GM21786 (cell line): Measurements from ENCODE around the gene PSMD8.
"Not testable (repeated sequence)": the region's sequence is repeated elsewhere in the genome, so short reads cannot be mapped to it uniquely, and the experiment has no call there.

Experiments
- ATAC-seq: cut with Tn5 transposase; IDR thresholded peaks from one replicate; pipeline ENCODE4 v1.9.1; 2021; ENCODE audit not compliant: unreplicated experiment

The PSMD8 gene

GRCh38 chr19:38374332-38375097, at the start of gene PSMD8:
TSS of gene PSMD8 (plus strand) at chr19:38374571. CDS start at chr19:38374602, 31 bp downstream.
- peak; percentile 94 for ATAC-seq

DNA sequence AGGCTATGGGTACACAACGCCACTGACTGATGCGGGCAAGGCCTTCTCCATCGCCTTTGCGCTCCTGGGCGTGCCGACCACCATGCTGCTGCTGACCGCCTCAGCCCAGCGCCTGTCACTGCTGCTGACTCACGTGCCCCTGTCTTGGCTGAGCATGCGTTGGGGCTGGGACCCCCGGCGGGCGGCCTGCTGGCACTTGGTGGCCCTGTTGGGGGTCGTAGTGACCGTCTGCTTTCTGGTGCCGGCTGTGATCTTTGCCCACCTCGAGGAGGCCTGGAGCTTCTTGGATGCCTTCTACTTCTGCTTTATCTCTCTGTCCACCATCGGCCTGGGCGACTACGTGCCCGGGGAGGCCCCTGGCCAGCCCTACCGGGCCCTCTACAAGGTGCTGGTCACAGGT, 47.8 kb upstream of the PSMD8 start:
- ATAC-seq, result no peak

DNA sequence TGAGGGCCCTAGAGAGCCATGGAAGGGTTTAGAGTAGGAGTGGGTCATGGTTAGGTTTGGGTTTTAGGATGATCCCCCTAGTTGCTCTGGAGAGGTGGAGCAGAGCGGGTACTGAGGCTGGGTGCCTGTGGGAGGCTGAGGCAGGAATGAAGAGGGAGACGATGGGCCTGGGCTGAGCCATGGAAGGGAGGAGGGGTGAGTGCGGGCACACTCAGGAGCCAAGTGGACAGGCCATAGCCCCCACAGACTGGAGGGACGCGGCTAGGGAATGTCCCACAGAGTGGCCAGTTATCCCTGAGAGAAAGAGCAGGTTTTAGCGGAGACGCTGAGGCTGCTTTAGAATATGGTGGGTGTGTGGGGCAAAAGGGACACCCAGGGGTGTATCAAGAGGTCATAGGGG, 44.7 kb upstream of the PSMD8 start:
- ATAC-seq, result no peak

GRCh38 chr19:38331728-38332127, 42.6 kb upstream of the PSMD8 start:
- ATAC-seq, result no peak

DNA sequence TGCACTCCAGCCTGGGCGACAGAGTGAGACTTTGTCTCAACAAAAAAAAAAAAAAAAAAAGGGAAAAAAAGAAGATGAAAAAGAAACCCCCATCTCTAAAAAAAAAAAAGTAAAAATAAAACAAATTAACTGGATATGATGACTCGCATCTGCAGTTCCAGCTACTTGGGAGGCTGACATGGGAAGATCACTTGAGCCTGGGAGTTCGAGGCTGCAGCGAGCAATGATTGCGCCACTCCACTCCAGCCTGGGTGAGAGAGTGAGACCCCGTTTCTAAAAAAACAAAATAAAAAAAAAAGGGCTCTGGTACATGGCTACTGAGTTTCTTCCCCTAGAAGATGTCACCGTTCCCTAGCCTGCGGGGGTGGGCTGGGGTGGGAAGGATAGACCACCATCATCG, 41.1 kb upstream of the PSMD8 start:
- no peak for ATAC-seq

DNA sequence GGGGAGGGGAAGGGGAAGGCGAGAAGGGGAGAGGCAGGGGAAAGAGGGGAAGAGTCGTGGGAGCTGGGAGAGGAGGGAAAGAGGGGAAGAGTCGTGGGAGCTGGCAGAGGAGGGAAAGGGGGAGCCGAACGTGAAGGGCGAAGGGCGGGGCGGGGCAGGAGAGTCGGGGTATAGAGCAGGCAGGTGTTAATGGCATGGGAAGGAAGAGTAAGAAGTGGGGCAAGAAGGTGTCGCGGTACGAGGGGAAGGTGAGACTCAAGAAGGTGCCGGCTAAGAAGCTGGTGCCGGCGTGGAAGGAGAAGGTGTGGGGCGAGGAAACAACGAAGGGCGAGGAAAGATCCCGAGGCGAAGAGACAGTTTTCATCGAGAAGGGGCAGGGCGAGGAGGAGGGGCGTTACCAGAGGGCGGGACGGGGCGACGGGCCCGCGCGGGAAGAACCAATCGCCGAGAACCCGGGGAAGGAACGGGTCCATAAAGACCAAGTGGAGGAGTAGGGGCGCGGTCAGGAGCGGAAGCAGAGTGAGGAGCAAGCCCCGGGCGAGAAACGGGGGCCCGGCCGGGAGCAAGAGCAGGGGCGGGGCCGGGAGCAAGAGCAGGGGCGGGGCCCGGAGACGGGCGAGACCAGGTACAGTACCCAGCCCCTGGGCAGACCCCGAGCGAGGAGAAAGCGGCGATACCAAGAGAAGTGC, 38.3 kb upstream of the PSMD8 start:
- peak; percentile 59 for ATAC-seq

- peak; percentile 44 for ATAC-seq
These were observed 37.6 kb upstream of the PSMD8 start for GRCh38 chr19:38336638-38337359.

DNA sequence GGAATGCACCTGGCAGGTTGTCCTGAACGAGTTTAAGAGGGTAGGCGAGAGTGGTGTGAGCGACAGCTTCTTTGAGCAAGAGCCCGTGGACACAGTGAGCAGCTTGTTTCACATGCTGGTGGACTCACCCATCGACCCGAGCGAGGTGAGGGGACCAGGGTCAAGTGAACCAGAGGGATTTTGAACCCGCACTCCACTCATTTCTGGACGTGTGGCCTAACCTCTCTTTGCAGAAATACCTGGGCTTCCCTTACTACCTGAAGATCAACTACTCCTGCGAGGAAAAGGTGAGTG, 37.1 kb upstream of the PSMD8 start:
- ATAC-seq, result no peak

DNA sequence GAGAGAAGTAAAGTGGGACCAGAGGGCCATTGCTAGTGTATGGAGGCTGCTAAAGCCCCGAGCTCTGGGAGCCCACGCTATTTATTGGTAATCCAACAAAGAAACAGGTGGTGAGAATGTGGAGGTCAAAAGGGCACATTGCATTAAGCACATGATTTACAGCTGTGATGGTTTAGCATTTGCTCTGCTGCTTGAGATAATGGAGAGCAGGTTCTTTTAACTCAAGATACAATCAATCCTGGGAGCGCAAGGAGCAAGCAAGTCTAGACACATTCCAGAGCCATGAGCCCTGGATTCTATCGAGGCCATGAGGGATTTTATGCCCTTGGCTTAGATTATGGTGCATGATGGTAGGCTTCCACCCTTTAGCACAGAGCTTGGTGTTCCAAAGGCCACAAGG, 35.4 kb upstream of the PSMD8 start:
- not testable (repeated sequence) for ATAC-seq

GRCh38 chr19:38340927-38341326, 33.4 kb upstream of the PSMD8 start:
- ATAC-seq, result no peak

GRCh38 chr19:38346837-38347236, 27.5 kb upstream of the PSMD8 start:
- no peak for ATAC-seq

DNA sequence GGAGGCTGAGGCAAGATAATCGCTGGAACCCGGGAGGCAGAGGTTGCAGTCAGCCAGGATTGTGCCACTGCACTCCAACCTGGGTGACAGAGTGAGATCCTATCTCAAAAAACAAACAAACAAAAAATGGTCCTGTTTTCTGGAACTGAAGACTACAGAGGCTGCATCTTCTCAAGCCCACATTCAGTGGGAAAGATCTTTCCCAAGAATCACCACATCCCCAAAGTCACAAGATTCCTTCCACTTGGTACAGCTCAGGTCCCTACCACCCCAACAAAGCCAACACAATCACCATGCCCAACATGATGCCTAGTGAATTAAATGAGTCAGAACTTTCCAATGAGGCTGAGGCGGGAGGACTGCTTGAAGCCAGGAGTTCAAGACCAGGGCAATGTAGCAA, 23.5 kb upstream of the PSMD8 start:
- no peak for ATAC-seq

- no peak for ATAC-seq
These were observed 22.4 kb upstream of the PSMD8 start for GRCh38 chr19:38351865-38352395.

- no peak for ATAC-seq
These were observed 21.8 kb upstream of the PSMD8 start for GRCh38 chr19:38352611-38353010.

DNA sequence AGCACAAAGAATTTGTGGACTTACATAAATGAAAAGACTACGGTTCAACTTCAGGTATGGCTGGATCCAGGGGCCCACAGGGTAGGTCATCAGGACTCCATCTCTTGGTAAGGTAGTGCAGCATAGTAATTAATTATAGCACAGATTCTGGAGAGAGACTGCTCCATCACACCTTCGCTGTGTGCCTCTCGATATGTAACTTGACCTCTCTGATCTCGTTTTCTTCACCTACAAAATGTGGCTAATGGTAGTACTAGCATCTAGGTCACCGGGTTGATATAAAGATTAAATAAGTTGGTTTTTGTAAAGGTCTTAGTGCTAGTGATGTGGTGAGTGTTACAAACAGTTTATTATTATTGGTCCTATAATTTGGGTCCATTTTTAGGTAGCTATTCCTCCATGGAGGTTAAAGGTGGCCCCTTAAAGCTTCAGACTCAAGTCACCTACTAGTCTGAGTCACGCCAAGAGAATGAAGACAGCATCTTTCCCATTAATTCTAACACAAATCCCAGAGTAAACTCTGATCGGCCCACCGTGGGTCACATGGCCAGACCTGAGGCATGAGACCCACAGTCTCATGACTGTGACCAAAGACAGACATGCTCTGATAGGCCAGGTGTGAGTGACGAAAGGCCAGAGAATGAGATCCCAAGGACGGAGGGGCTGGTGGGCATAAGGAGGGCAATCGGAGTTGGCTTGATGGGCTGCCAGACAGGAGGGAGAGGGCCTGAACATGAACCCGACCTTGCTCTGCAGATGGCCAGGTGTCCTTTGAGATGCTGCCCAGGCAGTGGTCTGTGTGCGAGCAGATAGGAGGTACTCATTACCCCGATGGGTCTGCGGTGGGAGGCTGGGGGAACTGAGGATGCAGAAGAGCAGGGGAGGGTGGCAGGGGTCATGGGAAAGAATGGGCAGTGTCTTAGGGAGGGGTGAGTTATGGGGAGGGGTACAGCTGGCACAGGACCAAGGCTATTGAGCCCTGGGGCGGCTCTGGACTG, 18.3 kb upstream of the PSMD8 start:
- no peak for ATAC-seq

GRCh38 chr19:38358071-38358470, 16.3 kb upstream of the PSMD8 start:
- no peak for ATAC-seq

GRCh38 chr19:38359242-38360021, 14.9 kb upstream of the PSMD8 start:
- no peak for ATAC-seq

DNA sequence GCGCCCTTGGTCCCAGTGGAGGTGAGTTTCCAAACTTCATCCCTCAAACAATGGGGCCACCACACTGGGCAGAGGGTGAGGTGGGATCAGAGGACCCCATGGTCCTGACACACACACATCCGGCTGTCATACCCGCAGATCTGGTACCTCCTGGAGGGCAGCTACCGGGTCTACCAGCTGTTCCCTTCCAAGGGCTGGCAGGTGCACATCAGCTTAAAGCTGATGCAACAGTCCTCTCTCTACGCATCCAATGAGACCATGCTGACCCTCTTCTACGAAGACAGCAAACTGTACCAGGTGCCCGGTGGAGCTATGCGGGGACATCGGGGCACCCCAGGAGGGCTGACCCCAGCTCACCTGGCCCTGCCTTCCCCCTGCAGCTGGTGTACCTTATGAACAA, 14.0 kb upstream of the PSMD8 start:
- no peak for ATAC-seq

GRCh38 chr19:38360839-38361631, 13.3 kb upstream of the PSMD8 start:
- ATAC-seq, result no peak
